NCI-H2196 treated with DMSO at 0.1 percent for 48 hours (cell line): ENCODE measurements around the gene TPBG.
"Not testable (repeated sequence)": the region's sequence is repeated elsewhere in the genome, so short reads cannot be mapped to it uniquely, and the experiment has no call there.

Source experiments
- DNase-seq: peaks from one replicate; lab custom pipeline; 2025; ENCODE audit not compliant: unreplicated experiment; lab: John Stamatoyannopoulos, UW

TPBG gene

GRCh38 chr6:82374516-82374915, 10.9 kb downstream of the TPBG start:
- no peak for DNase-seq

- no peak for DNase-seq
These were observed 13.0 kb downstream of the TPBG start for GRCh38 chr6:82376636-82377035.

GRCh38 chr6:82380566-82381185, 17.1 kb downstream of the TPBG start:
- no peak for DNase-seq

GRCh38 chr6:82381278-82381677, 17.7 kb downstream of the TPBG start:
- DNase-seq, result no peak

DNA sequence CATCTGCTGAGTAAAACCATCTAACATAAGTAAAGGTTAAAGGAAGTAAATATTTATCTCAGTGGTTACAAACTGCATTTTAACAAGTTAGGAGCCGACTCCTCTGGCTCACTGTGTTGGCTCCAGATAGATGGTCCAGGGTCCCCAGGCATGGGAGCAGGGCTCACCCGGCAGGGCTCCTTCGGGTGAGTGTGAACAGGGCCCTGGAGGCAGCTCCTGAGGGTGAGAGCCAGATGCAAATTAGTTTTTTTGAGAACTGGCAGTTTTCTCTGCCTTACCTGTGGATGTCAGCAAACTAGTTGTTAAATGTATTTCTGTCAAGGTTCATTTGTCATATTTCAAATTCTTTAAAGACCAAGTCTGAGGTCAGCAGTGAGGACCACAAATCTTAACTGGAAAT, 21.5 kb downstream of the TPBG start:
- no peak for DNase-seq

GRCh38 chr6:82385546-82385945, 21.9 kb downstream of the TPBG start:
- DNase-seq, result no peak

- no peak for DNase-seq
These were observed 22.3 kb downstream of the TPBG start for GRCh38 chr6:82385961-82386360.

DNA sequence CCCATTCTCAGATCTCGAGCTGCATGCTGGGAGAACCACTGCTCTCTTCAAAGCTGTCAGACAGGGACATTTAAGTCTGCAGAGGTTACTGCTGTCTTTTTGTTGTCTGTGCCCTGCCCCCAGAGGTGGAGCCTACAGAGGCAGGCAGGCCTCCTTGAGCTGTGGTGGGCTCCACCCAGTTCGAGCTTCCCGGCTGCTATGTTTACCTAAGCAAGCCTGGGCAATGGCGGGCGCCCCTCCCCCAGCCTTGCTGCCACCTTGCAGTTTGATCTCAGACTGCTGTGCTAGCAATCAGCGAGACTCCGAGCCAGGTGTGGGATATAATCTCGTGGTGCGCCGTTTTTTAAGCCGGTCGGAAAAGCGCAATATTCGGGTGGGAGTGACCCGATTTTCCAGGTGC, 31.2 kb downstream of the TPBG start:
- not testable (repeated sequence) for DNase-seq

DNA sequence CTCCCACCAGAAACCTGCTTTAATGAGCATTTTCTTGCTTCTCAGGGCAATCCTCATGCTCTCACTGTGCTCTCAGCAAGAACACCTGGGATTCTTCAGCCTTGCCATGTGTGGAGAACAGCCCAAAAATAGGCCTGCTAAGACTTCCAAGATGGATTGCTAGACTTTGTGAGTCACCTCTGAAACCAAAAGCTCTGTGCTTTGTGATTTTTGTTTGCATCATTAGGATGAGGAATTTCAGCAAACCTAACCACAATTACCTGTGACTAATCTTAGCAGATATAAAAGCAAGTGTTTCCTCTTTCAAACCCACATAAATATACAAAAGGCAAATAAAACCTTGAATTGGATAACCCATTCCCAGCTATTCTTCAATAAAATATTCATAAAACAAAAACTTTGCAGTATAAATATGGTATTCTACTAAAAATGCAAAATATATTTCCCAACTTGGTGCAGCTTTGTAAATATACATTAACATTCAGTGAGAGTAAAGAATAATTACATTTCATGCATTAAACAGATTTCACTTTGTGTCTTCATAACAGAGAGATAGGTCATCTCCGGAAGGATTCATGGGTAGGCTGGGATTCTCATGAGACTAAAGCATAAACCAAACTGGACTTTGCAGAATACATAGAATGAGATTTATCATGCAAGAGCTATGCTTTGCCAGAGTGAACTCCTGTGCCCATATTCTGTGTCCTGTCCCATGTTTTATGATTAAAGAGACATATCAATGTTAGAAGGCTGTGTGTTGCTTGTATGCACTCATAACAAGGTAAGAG, 33.5 kb downstream of the TPBG start:
- DNase-seq, result no peak

DNA sequence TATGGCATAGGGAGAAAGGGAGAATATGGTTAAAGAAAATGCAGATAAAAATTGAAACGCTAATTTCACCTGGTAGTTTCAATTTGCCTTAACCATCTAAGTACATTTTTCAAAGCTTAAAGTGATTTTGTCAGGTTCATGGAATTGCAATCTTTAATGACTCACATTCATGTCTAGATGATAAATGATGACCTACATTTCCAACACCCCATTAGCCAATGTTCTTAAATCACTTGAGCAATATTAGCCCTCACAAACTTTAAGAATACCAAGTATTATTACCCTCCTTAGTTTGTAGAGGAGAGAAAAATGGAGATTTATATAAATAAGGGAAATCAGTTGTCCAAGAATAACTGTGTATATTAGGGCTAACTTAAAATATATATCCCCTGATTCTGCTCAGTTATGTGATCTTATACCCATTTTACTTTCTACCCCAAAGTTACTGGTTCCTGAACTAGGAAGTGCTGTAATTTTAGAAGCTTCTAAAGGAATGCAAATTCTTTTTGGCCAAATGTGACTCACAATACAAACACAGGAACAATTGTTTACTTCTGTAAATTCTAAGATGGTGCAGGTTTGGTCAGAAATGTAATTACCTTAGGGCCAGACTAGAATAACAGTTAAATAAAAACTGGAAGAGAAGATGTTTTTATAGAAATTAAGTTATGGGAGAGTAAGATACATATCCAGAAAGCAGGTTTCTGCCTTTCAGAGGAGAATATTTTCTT, 34.5 kb downstream of the TPBG start:
- DNase-seq, result no peak

GRCh38 chr6:82408952-82409431, 45.4 kb downstream of the TPBG start:
- DNase-seq, result no peak

DNA sequence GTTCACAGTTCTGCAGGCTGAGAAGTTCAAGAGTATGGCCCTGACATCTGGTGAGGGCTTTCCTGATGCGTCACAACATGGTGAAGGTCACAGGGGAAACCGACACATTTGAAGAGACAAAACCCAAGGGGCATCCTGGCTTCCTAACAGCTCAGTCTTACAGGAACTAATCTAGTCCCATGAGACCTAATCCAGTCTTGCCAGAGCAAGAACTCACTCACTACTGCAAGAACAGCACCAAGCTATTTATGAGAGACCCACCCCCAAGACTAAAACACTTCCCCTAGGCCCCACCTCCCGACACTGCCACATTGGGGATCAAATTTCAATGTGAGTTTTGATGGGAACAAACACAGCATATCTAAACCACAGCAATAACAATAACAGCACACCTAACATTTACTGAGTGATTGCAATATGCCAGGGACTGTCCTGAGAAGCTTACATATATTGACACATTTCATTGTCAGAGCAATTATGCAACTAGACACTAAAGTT, 46.6 kb downstream of the TPBG start:
- DNase-seq, result no peak

DNA sequence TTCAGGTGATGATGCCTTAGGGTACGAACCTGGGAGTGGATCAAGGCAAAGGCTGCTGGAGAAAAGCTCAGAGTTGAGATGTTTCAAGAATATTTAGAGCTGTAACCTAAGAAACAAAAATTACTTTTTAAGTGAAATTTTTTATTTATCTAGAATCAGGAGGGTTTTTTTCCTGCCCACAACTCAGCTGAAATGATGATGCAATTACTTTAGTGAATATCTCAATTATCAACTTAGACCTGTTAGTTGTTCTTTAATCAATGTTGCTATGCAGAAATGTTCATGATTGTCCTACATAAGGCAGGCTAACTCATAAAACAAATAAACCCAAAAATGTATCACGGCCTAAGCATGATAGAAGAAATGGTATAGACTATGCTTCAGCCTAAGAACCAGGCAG, 50.3 kb downstream of the TPBG start:
- DNase-seq, result no peak

GRCh38 chr6:82415820-82416219, 52.2 kb downstream of the TPBG start:
- no peak for DNase-seq

DNA sequence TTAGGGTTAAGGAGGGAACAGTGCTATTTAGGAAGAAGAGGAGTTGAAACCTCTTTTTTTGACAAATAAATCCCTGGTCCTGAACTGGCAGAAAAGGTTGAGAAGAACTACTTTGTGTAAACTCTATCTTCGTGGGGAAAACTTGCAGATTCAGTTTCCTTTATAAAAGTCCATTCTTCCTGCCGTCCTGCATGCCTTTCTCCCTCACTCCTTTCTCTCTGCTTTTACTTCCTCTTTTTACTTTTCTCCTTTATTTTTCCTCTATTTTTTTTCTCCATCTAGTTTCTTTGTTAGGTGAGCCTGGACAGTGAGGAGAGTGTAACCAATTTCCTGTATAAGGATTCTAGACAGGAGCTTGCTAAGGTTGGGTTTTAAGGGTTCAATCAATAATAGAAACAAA, 52.7 kb downstream of the TPBG start:
- no peak for DNase-seq
